HG02885 (cell line): ENCODE results near the gene GTF3A.

Experiments
- ATAC-seq: cut with Tn5 transposase; IDR thresholded peaks from one replicate; pipeline ENCODE4 v1.9.1; 2021; ENCODE audit warnings: mild to moderate bottlenecking; ENCODE audit not compliant: unreplicated experiment, poor library complexity

Gene GTF3A

GRCh38 chr13:27442797-27443196, 18.4 kb downstream of the GTF3A start:
- ATAC-seq, result no peak

GRCh38 chr13:27446986-27447583, 22.7 kb downstream of the GTF3A start:
- ATAC-seq, result no peak

GRCh38 chr13:27448308-27448707, 23.9 kb downstream of the GTF3A start:
- no peak for ATAC-seq

- ATAC-seq, result no peak
Observed at GRCh38 chr13:27449081-27449603, 24.7 kb downstream of the GTF3A start.

- peak; percentile 89 for ATAC-seq
Observed at GRCh38 chr13:27449936-27450828, 25.8 kb downstream of the GTF3A start, which contains the start of gene MTIF3. TSS of gene MTIF3 (minus strand) at chr13:27450564. CDS start at chr13:27440448, 10,116 bp downstream.

- no peak for ATAC-seq
Observed at GRCh38 chr13:27450921-27451471, 26.6 kb downstream of the GTF3A start.

- no peak for ATAC-seq
Observed at GRCh38 chr13:27455331-27455855, 31.0 kb downstream of the GTF3A start.

GRCh38 chr13:27461940-27462584, 37.6 kb downstream of the GTF3A start:
- ATAC-seq, result no peak

GRCh38 chr13:27463500-27463899, 39.1 kb downstream of the GTF3A start:
- ATAC-seq, result no peak

GRCh38 chr13:27465611-27466010, 41.2 kb downstream of the GTF3A start:
- ATAC-seq, result no peak

- ATAC-seq, result no peak
Observed at GRCh38 chr13:27466513-27466912, 42.1 kb downstream of the GTF3A start.

- ATAC-seq, result no peak
Observed at GRCh38 chr13:27470075-27470820, 45.8 kb downstream of the GTF3A start.

GRCh38 chr13:27472441-27472840, 48.0 kb downstream of the GTF3A start:
- ATAC-seq, result no peak

- ATAC-seq, result no peak
Observed at GRCh38 chr13:27472941-27473340, 48.5 kb downstream of the GTF3A start.

GRCh38 chr13:27474751-27475268, 50.4 kb downstream of the GTF3A start:
- ATAC-seq, result no peak

GRCh38 chr13:27476943-27477703, 52.7 kb downstream of the GTF3A start:
- peak; percentile 78 for ATAC-seq

GRCh38 chr13:27481766-27482165, 57.3 kb downstream of the GTF3A start:
- no peak for ATAC-seq

- ATAC-seq, result peak; percentile 97
Observed at GRCh38 chr13:27482983-27483382, 58.6 kb downstream of the GTF3A start.

- no peak for ATAC-seq
Observed at GRCh38 chr13:27483421-27483820, 59.0 kb downstream of the GTF3A start.
